Chondrocyte (in vitro differentiated cells): Measurements from ENCODE around the gene MFAP3. TPM values are rescaled to one million over a fixed set of nuclear protein-coding genes. Genes with fewer than 3 reads are reported as not detected.
A peak's percentile ranks its signal among the peaks of the same experiment; 100 is the strongest.

Experiments used
- DNase-seq: peaks from one replicate; pipeline ENCODE4 v3.0.0; 2021; ENCODE audit warnings: mixed read lengths, low spot score
- H3K27ac Mint-ChIP-seq: one replicate; pipeline ENCODE4 v1.8.0; 2021; ENCODE audit warnings: mild to moderate bottlenecking, moderate library complexity, mixed read lengths; ENCODE audit not compliant: unreplicated experiment
- H3K27me3 Mint-ChIP-seq: 2 replicates; pipeline ENCODE4 v1.8.0; 2021; ENCODE audit warnings: low read depth, mixed read lengths
- H3K36me3 Mint-ChIP-seq: 2 replicates; pipeline ENCODE4 v1.8.0; 2021; ENCODE audit warnings: low read depth, mixed read lengths
- H3K4me1 Mint-ChIP-seq: 2 replicates; pipeline ENCODE4 v1.8.0; 2021; ENCODE audit warnings: low read depth, mild to moderate bottlenecking, mixed read lengths
- H3K4me3 Mint-ChIP-seq: one replicate; pipeline ENCODE4 v1.8.0; 2021; ENCODE audit warnings: mild to moderate bottlenecking, moderate library complexity, mixed read lengths; ENCODE audit not compliant: unreplicated experiment
- H3K9me3 Mint-ChIP-seq: 2 replicates; pipeline ENCODE4 v1.8.0; 2021; ENCODE audit warnings: low read depth, mixed read lengths
- CTCF ChIP-seq: fragments of 200-600 bp; sonication (generic); IDR thresholded peaks from 2 replicates; pipeline ENCODE4 v1.5.0; 2021; ENCODE audit warnings: antibody characterized with exemption, mild to moderate bottlenecking, moderate library complexity
- total RNA-seq: library from RNA; stranded (reverse); gene quantifications from 3 replicates; pipeline ENCODE4 v1.2.1, GENCODE V29; 2021

The MFAP3 gene
- total RNA-seq, 1 donor from 2014 or later = 39.4 TPM

- Mint-ChIP-seq H3K27ac (no peak overlapping the region), H3K9me3 (no peaks in the 10 kb centered on the region), H3K4me1 (no peaks in the 10 kb centered on the region), H3K4me3 (no peak overlapping the region), H3K27me3 (no peaks in the 10 kb centered on the region), H3K36me3 (peaks cover 7% of the 10 kb centered on the region)
- no peak for DNase-seq
- TF ChIP-seq CTCF = no peak
Observed at GRCh38 chr5:154047324-154047723, 8.6 kb downstream of the MFAP3 start.

- Mint-ChIP-seq H3K36me3 (peaks cover 10% of the 10 kb centered on the region), H3K9me3 (no peaks in the 10 kb centered on the region), H3K27ac (no peak overlapping the region), H3K27me3 (no peaks in the 10 kb centered on the region), H3K4me3 (no peak overlapping the region), H3K4me1 (no peaks in the 10 kb centered on the region)
- no peak for TF ChIP-seq CTCF
- DNase-seq = no peak
Observed at GRCh38 chr5:154049636-154050035, 10.9 kb downstream of the MFAP3 start.

DNA sequence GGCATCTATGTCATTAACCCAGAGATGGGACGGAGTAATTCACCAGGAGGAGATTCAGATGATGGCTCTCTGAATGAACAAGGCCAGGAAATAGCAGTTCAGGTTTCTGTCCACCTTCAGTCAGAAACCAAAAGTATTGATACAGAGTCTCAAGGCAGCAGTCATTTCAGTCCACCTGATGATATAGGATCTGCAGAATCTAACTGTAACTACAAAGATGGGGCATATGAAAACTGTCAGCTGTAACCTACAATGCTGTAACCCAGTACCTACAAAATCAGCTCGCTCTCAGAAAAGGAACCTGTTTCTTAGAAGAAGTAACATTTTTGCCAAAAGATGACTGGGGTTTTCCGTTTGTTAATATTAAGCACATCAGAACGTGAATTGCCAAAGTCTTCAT lies 14.7 kb downstream of the MFAP3 start:
- H3K9me3 Mint-ChIP-seq = no peaks in the 10 kb centered on the region
- H3K27me3 Mint-ChIP-seq = no peaks in the 10 kb centered on the region
- TF ChIP-seq CTCF = no peak
- H3K4me3 Mint-ChIP-seq = no peak overlapping the region
- peaks cover 11% of the 10 kb centered on the region for H3K36me3 Mint-ChIP-seq
- H3K27ac Mint-ChIP-seq = no peak overlapping the region
- DNase-seq = no peak
- peaks cover 19% of the 10 kb centered on the region for H3K4me1 Mint-ChIP-seq

DNA sequence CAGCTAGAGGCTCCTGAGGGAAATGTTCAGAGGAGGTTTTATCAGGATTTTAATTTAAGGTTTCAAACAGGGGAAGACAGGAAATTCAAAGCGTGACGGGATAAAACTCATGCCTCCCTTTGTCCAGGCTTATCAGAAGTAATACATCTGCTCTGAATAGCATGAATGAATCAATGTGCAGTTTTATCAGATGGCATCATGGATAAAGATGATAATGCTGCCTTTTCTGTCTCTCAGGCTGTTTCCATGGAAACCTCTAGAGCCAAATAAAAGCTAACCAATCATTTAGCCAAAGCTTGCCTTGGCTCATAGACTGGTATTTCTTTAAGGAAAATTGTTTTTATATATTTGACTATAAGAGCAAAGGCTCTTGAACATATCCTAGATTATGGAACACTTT lies 16.4 kb downstream of the MFAP3 start:
- Mint-ChIP-seq H3K9me3 (no peaks in the 10 kb centered on the region), H3K4me1 (peaks cover 22% of the 10 kb centered on the region), H3K36me3 (peaks cover 7% of the 10 kb centered on the region), H3K27me3 (no peaks in the 10 kb centered on the region), H3K27ac (no peak overlapping the region), H3K4me3 (no peak overlapping the region)
- no peak for DNase-seq
- TF ChIP-seq CTCF = no peak

GRCh38 chr5:154058055-154059038 lies 19.6 kb downstream of the MFAP3 start:
- TF ChIP-seq CTCF = no peak
- no peak for DNase-seq
- H3K27me3 Mint-ChIP-seq = no peaks in the 10 kb centered on the region
- no peak overlapping the region for H3K4me3 Mint-ChIP-seq
- H3K4me1 Mint-ChIP-seq = peaks cover 22% of the 10 kb centered on the region
- H3K36me3 Mint-ChIP-seq = peaks cover 3% of the 10 kb centered on the region
- H3K27ac Mint-ChIP-seq = peak overlapping the region; percentile 55
- no peaks in the 10 kb centered on the region for H3K9me3 Mint-ChIP-seq
